Activated naive CD4-positive, alpha-beta T cell treated with anti-CD3 and anti-CD28 coated beads, Interleukin-2, amount 10 ng/mL, durations not matched to agents 7 days and 5 days (primary cell): Measurements from ENCODE around the gene FLG2.
"Not testable (repeated sequence)": the region's sequence is repeated elsewhere in the genome, so short reads cannot be mapped to it uniquely, and the experiment has no call there.

Source experiments
- CTCF ChIA-PET: fragments of 350-600 bp; sonication (Branson Sonifier 250); formaldehyde crosslinking; loops from one replicate; lab custom pipeline; 2021; ENCODE audit warnings: antibody characterized with exemption; lab: Charles Lee
- DNase-seq: peaks from one replicate; pipeline ENCODE4 v3.0.0-alpha.2; 2020
- H3K27ac Mint-ChIP-seq: one replicate; pipeline ENCODE4 v1.8.0; 2021; ENCODE audit warnings: mild to moderate bottlenecking, moderate library complexity, mixed read lengths
- H3K27me3 Mint-ChIP-seq: one replicate; pipeline ENCODE4 v1.8.0; 2021; ENCODE audit warnings: mild to moderate bottlenecking, mixed read lengths
- H3K36me3 Mint-ChIP-seq: one replicate; pipeline ENCODE4 v1.8.0; 2021; ENCODE audit warnings: mixed read lengths
- H3K4me1 Mint-ChIP-seq: one replicate; pipeline ENCODE4 v1.8.0; 2021; ENCODE audit warnings: mixed read lengths
- H3K4me3 Mint-ChIP-seq: one replicate; pipeline ENCODE4 v1.8.0; 2021; ENCODE audit warnings: mild to moderate bottlenecking, moderate library complexity, mixed read lengths
- H3K9me3 Mint-ChIP-seq: one replicate; pipeline ENCODE4 v1.8.0; 2021; ENCODE audit warnings: mixed read lengths

Gene FLG2

GRCh38 chr1:152303139-152303872 is 56.5 kb downstream of the FLG2 start:
- not testable (repeated sequence) for H3K4me1 Mint-ChIP-seq, DNase-seq, H3K4me3 Mint-ChIP-seq, H3K36me3 Mint-ChIP-seq, H3K9me3 Mint-ChIP-seq, H3K27ac Mint-ChIP-seq, H3K27me3 Mint-ChIP-seq
- CTCF ChIA-PET: interaction anchor here (0.9 kb wide), 1 partner anchor 44 kb away, joined by 3 read pairs; no protein-coding TSS in a partner anchor
